CD4-positive, alpha-beta T cell (primary cell): Measurements from ENCODE around the gene GUK1. TPM values are rescaled to one million over a fixed set of nuclear protein-coding genes. Genes with fewer than 3 reads are reported as not detected.

Experiments used
- ATAC-seq: fragments of 200-7000 bp; cut with Tn5 transposase; one replicate; pipeline ENCODE4 v1.10.0; 2022; ENCODE audit warnings: mild to moderate bottlenecking; ENCODE audit not compliant: poor library complexity
- CTCF ChIA-PET: fragments of 350-600 bp; sonication (Branson Sonifier 250); formaldehyde crosslinking; loops from one replicate; lab custom pipeline; 2021; ENCODE audit warnings: antibody characterized with exemption, inconsistent platforms; lab: Charles Lee
- POLR2A ChIA-PET: fragments of 350-600 bp; sonication (Branson Sonifier 250); formaldehyde crosslinking; loops from one replicate; lab custom pipeline; 2021; ENCODE audit warnings: antibody characterized with exemption, inconsistent platforms; lab: Charles Lee
- DNase-seq, 14 experiments: peaks; one replicate each; pipeline ENCODE4 v3.0.0-alpha.2; 2013 to 2020; ENCODE audit warnings: mixed read lengths in 2 of 14
- H3K27ac ChIP-seq, 2 donors: one replicate each; pipeline versions ENCODE4 v1.5.1 to v1.7.0; 2013; ENCODE audit warnings: low read length in 2 of 2, low read depth in 1 of 2, mild to moderate bottlenecking in 1 of 2
- H3K27me3 ChIP-seq, 2 experiments: 1 replicate in 1 of 2; 2 replicates in 1 of 2; pipeline versions ENCODE4 v1.6.1 to v1.7.0; 2013; ENCODE audit warnings: low read length in 2 of 2, control low read depth in 1 of 2, mild to moderate bottlenecking in 1 of 2, moderate library complexity in 1 of 2; ENCODE audit not compliant: insufficient read depth in 2 of 2, control insufficient read depth in 1 of 2
- H3K36me3 ChIP-seq: one replicate; pipeline ENCODE4 v1.6.1; 2013; ENCODE audit warnings: low read length, control low read depth; ENCODE audit not compliant: insufficient read depth
- H3K4me1 ChIP-seq: one replicate; pipeline ENCODE4 v1.6.1; 2013; ENCODE audit warnings: low read length, control low read depth; ENCODE audit not compliant: insufficient read depth
- H3K4me3 ChIP-seq: one replicate; pipeline ENCODE4 v1.5.1; 2013; ENCODE audit warnings: mild to moderate bottlenecking, low read length, moderate library complexity
- H3K9me3 ChIP-seq, 2 experiments: 1 replicate in 1 of 2; 2 replicates in 1 of 2; pipeline versions ENCODE4 v1.6.1 to v1.7.0; 2013; ENCODE audit warnings: low read length in 2 of 2, mild to moderate bottlenecking in 2 of 2, control low read depth in 1 of 2, moderate library complexity in 1 of 2; ENCODE audit not compliant: control insufficient read depth in 1 of 2, insufficient read depth in 1 of 2
- H3K27ac Mint-ChIP-seq: one replicate; pipeline ENCODE4 v1.8.0; 2020; ENCODE audit warnings: mixed read lengths
- H3K27me3 Mint-ChIP-seq: one replicate; pipeline ENCODE4 v1.8.0; 2021; ENCODE audit warnings: mixed read lengths
- H3K36me3 Mint-ChIP-seq: one replicate; pipeline ENCODE4 v1.8.0; 2021; ENCODE audit warnings: low read depth, mixed read lengths
- H3K4me1 Mint-ChIP-seq: one replicate; pipeline ENCODE4 v1.8.0; 2021; ENCODE audit warnings: low read depth, mixed read lengths
- H3K4me3 Mint-ChIP-seq: one replicate; pipeline ENCODE4 v1.8.0; 2020; ENCODE audit warnings: mild to moderate bottlenecking, mixed read lengths
- H3K9me3 Mint-ChIP-seq: one replicate; pipeline ENCODE4 v1.8.0; 2020; ENCODE audit warnings: mixed read lengths
- intact Hi-C, 2 experiments: fragments of 100-400 bp; cut with DNase I in 1 of 2; cut with micrococcal nuclease in 1 of 2; formaldehyde crosslinking; loops; one replicate each; pipeline versions ENCODE4 v1.15.1 to v1.9.0; 2023 to 2025; cut with DNase I, micrococcal nuclease
- total RNA-seq, 174 experiments: library from RNA in 2 of 174; stranded (reverse) in 2 of 174; gene quantifications; one replicate each; pipeline ENCODE4 v1.2.3 and lab custom pipeline; 2021 to 2026
- TF ChIP-seq, protein P1 (sequence below): fragments of 200-600 bp; IDR thresholded peaks from one replicate; pipeline ENCODE4 v1.8.0; 2022; ENCODE audit warnings: antibody characterized with exemption, mild to moderate bottlenecking

Gene GUK1
- total RNA-seq, 2 experiments from 2014 or later, result 373 to 378 TPM

DNA sequence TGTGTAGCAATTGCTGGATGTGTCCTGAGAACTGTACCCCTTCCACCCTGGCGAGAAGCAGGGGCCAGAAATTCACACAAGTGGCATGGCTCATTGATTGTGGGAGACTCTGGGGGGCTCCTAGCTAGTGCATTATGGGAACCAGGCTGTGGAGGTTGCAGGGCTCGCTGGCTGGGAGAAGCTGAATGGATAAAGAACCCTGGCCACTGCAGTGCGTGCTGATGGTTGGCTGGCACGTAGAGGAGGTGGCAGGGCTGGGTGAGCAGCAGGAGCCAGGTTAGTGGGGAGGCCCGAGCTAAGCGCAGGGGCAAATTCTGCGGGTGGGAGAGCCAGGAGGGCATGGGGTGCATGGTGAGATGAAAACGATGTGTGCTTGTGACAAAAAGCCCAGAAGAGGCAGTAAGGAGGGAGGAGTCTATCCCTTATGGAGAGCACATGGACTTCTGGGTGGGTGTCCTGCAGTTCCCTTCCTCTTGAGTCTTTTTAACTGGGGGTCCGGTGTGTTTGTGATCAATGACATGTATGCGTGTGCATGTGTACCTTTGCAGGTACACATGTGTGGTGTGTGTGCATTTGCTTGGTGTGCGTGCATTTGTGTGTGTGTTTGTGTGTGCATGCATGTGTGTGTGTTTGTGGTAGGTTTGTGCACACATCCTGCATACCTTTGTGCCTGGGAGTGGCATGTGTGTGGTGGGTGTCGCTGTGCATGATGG is 3.6 kb downstream of the GUK1 start:
- TF ChIP-seq, protein P1, sequence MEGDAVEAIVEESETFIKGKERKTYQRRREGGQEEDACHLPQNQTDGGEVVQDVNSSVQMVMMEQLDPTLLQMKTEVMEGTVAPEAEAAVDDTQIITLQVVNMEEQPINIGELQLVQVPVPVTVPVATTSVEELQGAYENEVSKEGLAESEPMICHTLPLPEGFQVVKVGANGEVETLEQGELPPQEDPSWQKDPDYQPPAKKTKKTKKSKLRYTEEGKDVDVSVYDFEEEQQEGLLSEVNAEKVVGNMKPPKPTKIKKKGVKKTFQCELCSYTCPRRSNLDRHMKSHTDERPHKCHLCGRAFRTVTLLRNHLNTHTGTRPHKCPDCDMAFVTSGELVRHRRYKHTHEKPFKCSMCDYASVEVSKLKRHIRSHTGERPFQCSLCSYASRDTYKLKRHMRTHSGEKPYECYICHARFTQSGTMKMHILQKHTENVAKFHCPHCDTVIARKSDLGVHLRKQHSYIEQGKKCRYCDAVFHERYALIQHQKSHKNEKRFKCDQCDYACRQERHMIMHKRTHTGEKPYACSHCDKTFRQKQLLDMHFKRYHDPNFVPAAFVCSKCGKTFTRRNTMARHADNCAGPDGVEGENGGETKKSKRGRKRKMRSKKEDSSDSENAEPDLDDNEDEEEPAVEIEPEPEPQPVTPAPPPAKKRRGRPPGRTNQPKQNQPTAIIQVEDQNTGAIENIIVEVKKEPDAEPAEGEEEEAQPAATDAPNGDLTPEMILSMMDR, result no peak
- H3K4me3 ChIP-seq, result no peak overlapping the region
- peaks cover 61% of the 10 kb centered on the region for H3K4me1 ChIP-seq
- ChIA-PET CTCF (interaction anchor here (1.6 to 1.7 kb wide), 2 partner anchors 21 to 22 kb away, joined by 3 to 9 read pairs; partner anchors contain the start of gene IBA57), POLR2A (interaction anchor here (0.9 to 3.9 kb wide), 5 partner anchors 8 to 22 kb away, joined by 3 to 33 read pairs (median 3); partner anchors contain the start of gene IBA57)
- H3K27ac ChIP-seq, result no peak overlapping the region
- intact Hi-C loops, result loop anchor here in 1 of 2 experiments (10.0 kb wide), 1 partner anchor 1361 kb away; the partner anchor contains the start of gene NUP133
- H3K36me3 Mint-ChIP-seq, result peaks cover 42% of the 10 kb centered on the region
- peaks cover 44% of the 10 kb centered on the region for H3K4me1 Mint-ChIP-seq
- peaks cover 52% of the 10 kb centered on the region for H3K36me3 ChIP-seq
- no peaks in the 10 kb centered on the region for H3K27me3 Mint-ChIP-seq
- DNase-seq (no peak), ATAC-seq (no peak)
- no peaks in the 10 kb centered on the region for H3K9me3 Mint-ChIP-seq
- peak overlapping the region; percentile 71 for H3K27ac Mint-ChIP-seq
- peak overlapping the region; percentile 90 for H3K4me3 Mint-ChIP-seq
- H3K27me3 ChIP-seq, result no peaks in the 10 kb centered on the region
- H3K9me3 ChIP-seq, result no peaks in the 10 kb centered on the region

DNA sequence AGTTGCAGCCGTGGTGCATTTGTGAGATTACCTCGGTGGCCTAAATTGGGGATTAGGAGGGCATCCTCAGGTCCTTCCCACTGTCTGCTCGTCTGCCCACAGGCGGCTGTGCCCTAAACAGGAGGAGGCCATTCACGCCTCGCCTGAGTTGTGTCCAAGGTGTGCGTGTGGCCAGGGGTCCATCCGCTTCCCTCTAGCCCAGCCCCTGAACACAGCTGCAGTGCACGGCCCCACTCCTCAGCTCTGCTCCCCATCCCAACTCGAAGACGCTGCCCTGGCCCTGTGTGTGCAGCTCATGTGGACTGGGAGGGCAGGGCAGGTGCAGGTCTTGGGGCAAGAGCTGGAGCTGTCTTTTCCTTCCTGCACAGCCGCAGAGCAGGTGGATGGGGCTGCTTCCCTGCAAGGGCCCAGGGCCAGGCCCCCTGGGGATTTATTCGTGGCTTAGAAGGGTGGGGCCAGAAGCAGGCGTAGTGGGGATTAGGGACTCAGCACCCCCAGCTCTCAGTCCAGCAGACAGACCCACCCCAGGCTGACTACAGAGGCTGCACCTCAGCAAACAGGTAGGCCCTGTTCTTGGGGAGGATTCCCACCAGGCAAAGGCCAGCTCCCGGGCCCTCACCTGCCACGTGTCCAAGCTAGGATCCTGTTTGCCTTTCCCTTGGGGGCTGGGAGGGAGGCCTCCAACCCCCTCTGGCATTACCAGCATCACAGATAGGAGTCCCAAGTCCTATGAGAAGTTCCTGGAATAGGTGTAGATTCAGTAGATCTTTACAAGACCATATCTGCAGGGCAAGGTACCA is 4.3 kb downstream of the GUK1 start:
- H3K4me1 ChIP-seq, result peaks cover 57% of the 10 kb centered on the region
- DNase-seq (peak in 1 of 14 experiments; percentile 30), ATAC-seq (no peak)
- no peak overlapping the region for H3K4me3 ChIP-seq
- TF ChIP-seq, protein P1, result no peak
- H3K27ac ChIP-seq, result no peak overlapping the region
- no peaks in the 10 kb centered on the region for H3K27me3 Mint-ChIP-seq
- H3K36me3 ChIP-seq, result peaks cover 56% of the 10 kb centered on the region
- no peaks in the 10 kb centered on the region for H3K9me3 ChIP-seq
- POLR2A ChIA-PET, result interaction anchor here (0.9 to 3.9 kb wide), 4 partner anchors 10 to 21 kb away, joined by 3 to 33 read pairs (median 4); partner anchors contain the start of gene IBA57
- H3K4me3 Mint-ChIP-seq, result peak overlapping the region; percentile 70
- H3K27me3 ChIP-seq, result no peaks in the 10 kb centered on the region
- peak overlapping the region; percentile 71 for H3K27ac Mint-ChIP-seq
- intact Hi-C loops, result loop anchor here in 1 of 2 experiments (10.0 kb wide), 1 partner anchor 1360 kb away; the partner anchor contains the start of gene NUP133
- H3K9me3 Mint-ChIP-seq, result no peaks in the 10 kb centered on the region
- peaks cover 44% of the 10 kb centered on the region for H3K4me1 Mint-ChIP-seq
- CTCF ChIA-PET, result interaction anchor here (1.7 kb wide), 1 partner anchor 21 kb away, joined by 3 read pairs; the partner anchor contains the start of gene IBA57
- peaks cover 42% of the 10 kb centered on the region for H3K36me3 Mint-ChIP-seq

DNA sequence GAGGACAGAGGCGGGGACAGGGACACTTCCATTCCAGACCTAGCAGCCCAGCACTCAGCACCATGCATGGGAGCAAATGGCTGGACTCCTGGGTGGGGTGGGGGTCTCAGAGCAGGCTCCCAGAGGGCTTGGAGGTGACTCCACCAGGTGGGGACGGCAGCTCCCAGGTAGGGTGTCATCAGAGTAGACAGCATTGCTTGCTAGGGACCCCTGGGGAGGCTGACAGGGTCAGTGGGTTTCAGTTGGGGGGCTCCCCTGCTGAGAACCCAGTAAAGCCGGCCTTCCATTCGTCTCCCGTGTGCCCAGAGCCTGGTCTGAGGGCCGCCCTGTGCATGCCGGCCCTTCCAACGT is 4.9 kb downstream of the GUK1 start:
- Histone ChIP-seq H3K27ac (no peak overlapping the region), H3K9me3 (no peaks in the 10 kb centered on the region), H3K4me3 (no peak overlapping the region), H3K36me3 (peaks cover 56% of the 10 kb centered on the region), H3K4me1 (peaks cover 55% of the 10 kb centered on the region), H3K27me3 (no peaks in the 10 kb centered on the region)
- ATAC-seq, result no peak
- Mint-ChIP-seq H3K4me1 (peaks cover 39% of the 10 kb centered on the region), H3K27ac (no peak overlapping the region), H3K9me3 (no peaks in the 10 kb centered on the region), H3K27me3 (no peaks in the 10 kb centered on the region), H3K4me3 (peak overlapping the region; percentile 23), H3K36me3 (peaks cover 37% of the 10 kb centered on the region)
- TF ChIP-seq, protein P1, result no peak
- DNase-seq, result no peak
- CTCF ChIA-PET, result interaction anchor here (1.7 kb wide), 1 partner anchor 20 kb away, joined by 3 read pairs; the partner anchor contains the start of gene IBA57
- POLR2A ChIA-PET, result interaction anchor here (3.9 kb wide), 1 partner anchor 21 kb away, joined by 33 read pairs; the partner anchor contains the start of gene IBA57
- intact Hi-C loops, result loop anchor here in 1 of 2 experiments (10.0 kb wide), 1 partner anchor 1360 kb away; the partner anchor contains the start of gene NUP133
